ENCODE data around the gene GRB7.

The GRB7 gene

GRCh38 chr17:39736319-39737165 is 1.2 kb upstream of the GRB7 start:
- 58 to 84% methylated on average over 6 to 10 of the region's 10 CpGs for WGBS, 2 experiments (ENCODE audit: insufficient coverage in 2 of 2)
- Histone ChIP-seq H3K4me3 (ENCODE audit: extremely low read depth, insufficient read depth, low read length, poor library complexity, severe bottlenecking) (no peak overlapping the region), H3K4me1 (ENCODE audit: control insufficient read depth, insufficient read depth, low read length, poor library complexity, severe bottlenecking) (peaks cover 21% of the 10 kb centered on the region), H3K27ac (ENCODE audit: low read depth, low read length, severe bottlenecking) (no peak overlapping the region), H3K9me3 (ENCODE audit: control insufficient read depth, low read length) (no peaks in the 10 kb centered on the region), H3K36me3 (ENCODE audit: control insufficient read depth, insufficient read depth, low read length) (no peaks in the 10 kb centered on the region)

- no peaks in the 10 kb centered on the region for H3K36me3 ChIP-seq (ENCODE audit: control insufficient read depth, insufficient read depth, low read length)
- no peak overlapping the region for H3K4me3 ChIP-seq (ENCODE audit: extremely low read depth, insufficient read depth, low read length, poor library complexity, severe bottlenecking)
- peaks cover 22% of the 10 kb centered on the region for H3K4me1 ChIP-seq (ENCODE audit: control insufficient read depth, insufficient read depth, low read length, poor library complexity, severe bottlenecking)
- 65 to 91% methylated on average over 6 to 7 of the region's 13 CpGs for WGBS, 2 experiments (ENCODE audit: insufficient coverage in 2 of 2)
- no peaks in the 10 kb centered on the region for H3K9me3 ChIP-seq (ENCODE audit: control insufficient read depth, low read length)
- no peak overlapping the region for H3K27ac ChIP-seq (ENCODE audit: low read depth, low read length, severe bottlenecking)
These were observed 455 bp upstream of the GRB7 start for GRCh38 chr17:39737206-39737759.

GRCh38 chr17:39738568-39738901 is 797 bp downstream of the GRB7 start:
- Histone ChIP-seq H3K27ac (ENCODE audit: low read depth, low read length, severe bottlenecking) (no peak overlapping the region), H3K36me3 (ENCODE audit: control insufficient read depth, insufficient read depth, low read length) (no peaks in the 10 kb centered on the region), H3K4me3 (ENCODE audit: extremely low read depth, insufficient read depth, low read length, poor library complexity, severe bottlenecking) (peak overlapping the region; percentile 19)

GRCh38 chr17:39738983-39739884 is 1.5 kb downstream of the GRB7 start:
- peaks cover 22% of the 10 kb centered on the region for H3K4me1 ChIP-seq (ENCODE audit: control insufficient read depth, insufficient read depth, low read length, poor library complexity, severe bottlenecking)
- no peaks in the 10 kb centered on the region for H3K36me3 ChIP-seq (ENCODE audit: control insufficient read depth, insufficient read depth, low read length)
- peak overlapping the region; percentile 19 for H3K4me3 ChIP-seq (ENCODE audit: extremely low read depth, insufficient read depth, low read length, poor library complexity, severe bottlenecking)
- WGBS, 2 experiments (ENCODE audit: insufficient coverage in 2 of 2) = 13 to 14% methylated on average over 22 of the region's 32 CpGs
- H3K9me3 ChIP-seq (ENCODE audit: control insufficient read depth, low read length) = no peaks in the 10 kb centered on the region
- H3K27ac ChIP-seq (ENCODE audit: low read depth, low read length, severe bottlenecking) = no peak overlapping the region

More at GRCh38 chr17:39738568-39738901, 797 bp downstream of the GRB7 start:
- 0 to 5% methylated on average over 5 to 6 of the region's 13 CpGs for WGBS, 2 experiments (ENCODE audit: insufficient coverage in 2 of 2)
- Histone ChIP-seq H3K4me1 (ENCODE audit: control insufficient read depth, insufficient read depth, low read length, poor library complexity, severe bottlenecking) (peaks cover 22% of the 10 kb centered on the region), H3K9me3 (ENCODE audit: control insufficient read depth, low read length) (no peaks in the 10 kb centered on the region)

GRCh38 chr17:39739885-39740356 is 2.2 kb downstream of the GRB7 start:
- Histone ChIP-seq H3K4me3 (ENCODE audit: extremely low read depth, insufficient read depth, low read length, poor library complexity, severe bottlenecking) (peak overlapping the region; percentile 19), H3K27ac (ENCODE audit: low read depth, low read length, severe bottlenecking) (no peak overlapping the region), H3K9me3 (ENCODE audit: control insufficient read depth, low read length) (no peaks in the 10 kb centered on the region), H3K36me3 (ENCODE audit: control insufficient read depth, insufficient read depth, low read length) (no peaks in the 10 kb centered on the region), H3K4me1 (ENCODE audit: control insufficient read depth, insufficient read depth, low read length, poor library complexity, severe bottlenecking) (peaks cover 22% of the 10 kb centered on the region)
- WGBS, 2 experiments (ENCODE audit: insufficient coverage in 2 of 2) = 14 to 24% methylated on average over 2 to 7 of the region's 9 CpGs

GRCh38 chr17:39740357-39741111 is 2.8 kb downstream of the GRB7 start:
- 13 to 22% methylated on average over 4 to 6 of the region's 16 CpGs for WGBS, 2 experiments (ENCODE audit: insufficient coverage in 2 of 2)
- Histone ChIP-seq H3K9me3 (ENCODE audit: control insufficient read depth, low read length) (no peaks in the 10 kb centered on the region), H3K4me3 (ENCODE audit: extremely low read depth, insufficient read depth, low read length, poor library complexity, severe bottlenecking) (peak overlapping the region; percentile 19)

GRCh38 chr17:39742126-39742855 is 4.6 kb downstream of the GRB7 start:
- no peak overlapping the region for H3K27ac ChIP-seq (ENCODE audit: low read depth, low read length, severe bottlenecking)
- 93 to 96% methylated on average over 11 to 14 of the region's 18 CpGs for WGBS, 2 experiments (ENCODE audit: insufficient coverage in 2 of 2)
- peaks cover 22% of the 10 kb centered on the region for H3K4me1 ChIP-seq (ENCODE audit: control insufficient read depth, insufficient read depth, low read length, poor library complexity, severe bottlenecking)
- no peak overlapping the region for H3K4me3 ChIP-seq (ENCODE audit: extremely low read depth, insufficient read depth, low read length, poor library complexity, severe bottlenecking)
- no peaks in the 10 kb centered on the region for H3K9me3 ChIP-seq (ENCODE audit: control insufficient read depth, low read length)
- H3K36me3 ChIP-seq (ENCODE audit: control insufficient read depth, insufficient read depth, low read length) = no peaks in the 10 kb centered on the region

More at GRCh38 chr17:39740357-39741111, 2.8 kb downstream of the GRB7 start:
- Histone ChIP-seq H3K36me3 (ENCODE audit: control insufficient read depth, insufficient read depth, low read length) (no peaks in the 10 kb centered on the region), H3K4me1 (ENCODE audit: control insufficient read depth, insufficient read depth, low read length, poor library complexity, severe bottlenecking) (peaks cover 22% of the 10 kb centered on the region), H3K27ac (ENCODE audit: low read depth, low read length, severe bottlenecking) (no peak overlapping the region)

GRCh38 chr17:39742856-39743436 is 5.2 kb downstream of the GRB7 start:
- peaks cover 22% of the 10 kb centered on the region for H3K4me1 ChIP-seq (ENCODE audit: control insufficient read depth, insufficient read depth, low read length, poor library complexity, severe bottlenecking)
- H3K9me3 ChIP-seq (ENCODE audit: control insufficient read depth, low read length) = no peaks in the 10 kb centered on the region
- no peaks in the 10 kb centered on the region for H3K36me3 ChIP-seq (ENCODE audit: control insufficient read depth, insufficient read depth, low read length)
- no peak overlapping the region for H3K4me3 ChIP-seq (ENCODE audit: extremely low read depth, insufficient read depth, low read length, poor library complexity, severe bottlenecking)
- 92 to 99% methylated on average over 16 to 19 of the region's 21 CpGs for WGBS, 2 experiments (ENCODE audit: insufficient coverage in 2 of 2)
- no peak overlapping the region for H3K27ac ChIP-seq (ENCODE audit: low read depth, low read length, severe bottlenecking)

GRCh38 chr17:39744075-39744835 is 6.5 kb downstream of the GRB7 start:
- no peaks in the 10 kb centered on the region for H3K36me3 ChIP-seq (ENCODE audit: control insufficient read depth, insufficient read depth, low read length)
- 90 to 94% methylated on average over 14 to 15 of the region's 16 CpGs for WGBS, 2 experiments (ENCODE audit: insufficient coverage in 2 of 2)
- no peak overlapping the region for H3K27ac ChIP-seq (ENCODE audit: low read depth, low read length, severe bottlenecking)
- H3K9me3 ChIP-seq (ENCODE audit: control insufficient read depth, low read length) = no peaks in the 10 kb centered on the region
- H3K4me3 ChIP-seq (ENCODE audit: extremely low read depth, insufficient read depth, low read length, poor library complexity, severe bottlenecking) = no peak overlapping the region
- H3K4me1 ChIP-seq (ENCODE audit: control insufficient read depth, insufficient read depth, low read length, poor library complexity, severe bottlenecking) = peaks cover 22% of the 10 kb centered on the region
